Glomerular visceral epithelial cell (primary cell): ENCODE results near the gene EID2B.
A peak's percentile ranks its signal among the peaks of the same experiment; 100 is the strongest.

Experiments
- DNase-seq: peaks from one replicate; pipeline ENCODE4 v3.0.0-alpha.2; 2016; ENCODE audit errors: extremely low spot score

Gene EID2B

GRCh38 chr19:39533003-39533512 is 406 bp upstream of the EID2B start:
- DNase-seq, result no peak

DNA sequence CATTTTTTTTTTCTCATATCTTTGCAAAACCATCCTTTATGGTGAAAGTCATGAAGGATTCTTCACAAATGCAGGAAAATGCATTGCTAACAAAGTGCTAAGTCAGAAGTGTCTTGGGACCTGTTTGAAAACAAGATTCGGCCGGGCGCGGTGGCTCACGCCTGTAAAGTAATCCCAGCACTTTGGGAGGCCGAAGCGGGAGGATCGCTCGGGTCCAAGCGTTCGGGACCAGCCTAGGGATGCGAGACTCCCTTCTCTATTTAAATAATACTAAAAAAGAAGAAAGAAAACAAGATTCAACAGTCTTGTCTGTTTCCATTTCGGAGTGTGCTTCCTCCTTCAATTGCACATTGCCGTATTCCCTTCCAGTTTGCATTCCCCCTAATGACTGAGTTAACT is 819 bp downstream of the EID2B start:
- DNase-seq, result no peak

GRCh38 chr19:39525205-39525604 is 7.4 kb downstream of the EID2B start:
- peak; percentile 20 for DNase-seq

- no peak for DNase-seq
Measured at GRCh38 chr19:39524495-39524894, 8.2 kb downstream of the EID2B start.

- DNase-seq, result no peak
Measured at GRCh38 chr19:39520541-39521484, 11.8 kb downstream of the EID2B start.

- no peak for DNase-seq
Measured at GRCh38 chr19:39518975-39519374, 13.7 kb downstream of the EID2B start.

GRCh38 chr19:39518458-39518857 is 14.2 kb downstream of the EID2B start:
- no peak for DNase-seq

GRCh38 chr19:39517432-39517831 is 15.2 kb downstream of the EID2B start:
- DNase-seq, result no peak

DNA sequence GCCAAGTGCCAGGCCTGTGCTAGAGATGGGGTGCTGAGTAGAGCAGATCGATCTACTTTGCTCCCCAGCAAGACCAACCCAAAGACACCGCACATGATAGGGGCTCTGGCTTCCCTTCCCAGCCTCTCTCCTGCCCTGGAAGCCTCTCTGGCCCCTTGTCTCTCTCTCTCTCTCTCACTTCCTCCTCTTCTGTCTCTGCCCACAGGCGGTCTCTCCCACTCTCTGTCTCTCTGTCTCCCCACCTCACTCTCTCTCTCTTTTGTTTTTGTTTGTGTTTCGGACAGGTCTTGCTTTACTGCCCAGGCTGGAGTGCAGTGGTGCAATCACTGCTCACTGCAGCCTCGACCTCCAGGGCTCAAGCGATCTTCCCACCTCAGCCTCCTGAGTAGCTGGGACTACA is 16.4 kb downstream of the EID2B start:
- DNase-seq, result no peak

DNA sequence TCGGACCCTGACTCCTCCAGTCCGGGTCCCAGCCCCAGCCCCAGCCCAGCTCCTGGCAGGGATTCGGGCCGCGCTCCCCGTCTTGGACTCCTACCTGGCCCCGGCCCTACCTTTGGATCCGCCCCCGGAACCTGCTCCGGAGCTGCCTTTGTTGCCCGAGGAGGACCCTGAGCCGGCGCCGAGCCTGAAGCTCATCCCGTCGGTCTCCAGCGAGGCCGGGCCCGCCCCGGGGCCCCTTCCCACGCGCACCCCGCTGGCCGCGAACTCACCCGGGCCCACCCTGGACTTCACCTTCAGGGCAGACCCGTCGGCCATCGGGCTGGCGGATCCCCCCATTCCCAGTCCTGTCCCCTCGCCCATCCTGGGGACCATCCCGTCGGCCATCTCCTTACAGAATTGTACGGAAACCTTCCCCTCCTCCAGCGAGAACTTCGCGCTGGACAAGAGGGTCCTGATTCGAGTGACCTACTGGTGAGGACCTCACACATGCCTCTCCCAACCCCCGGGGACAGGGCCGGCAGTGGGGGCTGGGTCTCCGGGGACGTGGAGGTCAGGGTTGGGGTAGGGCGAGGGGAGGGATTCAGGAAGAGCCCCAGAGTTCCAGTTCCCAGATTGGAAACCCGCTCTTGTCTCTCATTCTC is 17.0 kb downstream of the EID2B start:
- DNase-seq, result no peak

GRCh38 chr19:39514840-39515550 is 17.7 kb downstream of the EID2B start, which contains the start of gene SELENOV:
SELENOV (plus strand) TSS chr19:39515139; CDS start chr19:39515213, 74 bp downstream.
- DNase-seq, result peak; percentile 30

DNA sequence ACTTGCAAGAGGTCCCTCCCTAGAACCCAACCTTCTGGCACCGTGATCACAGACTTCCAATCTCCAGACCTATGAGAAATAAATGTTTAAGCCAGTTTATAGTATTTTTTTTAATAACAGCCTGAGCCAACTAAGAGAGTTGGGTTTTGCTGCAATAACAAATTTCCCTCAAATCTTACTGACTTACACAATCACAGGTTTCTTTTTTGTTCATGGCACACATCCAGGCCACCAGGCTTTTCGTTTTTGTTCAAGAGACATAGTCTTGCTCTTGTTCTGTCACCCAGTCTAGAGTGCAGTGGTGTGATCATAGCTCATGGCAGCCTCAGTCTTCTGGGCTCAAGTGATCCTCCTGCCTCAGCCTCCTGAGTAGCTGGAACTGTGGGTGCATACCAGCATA is 19.7 kb downstream of the EID2B start:
- no peak for DNase-seq

GRCh38 chr19:39509233-39509632 is 23.4 kb downstream of the EID2B start:
- no peak for DNase-seq

DNA sequence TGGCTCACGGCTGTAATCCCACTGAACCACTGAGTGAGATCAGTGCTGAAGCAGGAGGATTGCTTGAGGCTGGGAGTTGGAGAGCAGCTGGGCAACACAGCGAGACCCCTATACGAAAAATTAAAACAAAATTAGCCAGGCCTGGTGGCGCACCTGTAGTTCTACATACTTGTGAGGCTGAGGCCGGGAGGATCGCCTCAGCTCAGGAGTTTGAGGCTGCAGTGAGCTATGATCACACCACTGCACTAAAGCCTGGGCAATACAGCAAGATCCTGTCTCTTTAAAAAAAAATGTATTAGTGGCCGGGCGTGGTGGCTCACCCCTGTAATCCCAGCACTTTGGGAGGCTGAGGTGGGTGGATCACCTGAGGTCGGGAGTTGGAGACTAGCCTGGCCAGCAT is 24.0 kb downstream of the EID2B start:
- DNase-seq, result no peak

GRCh38 chr19:39507715-39508364 is 24.8 kb downstream of the EID2B start:
- no peak for DNase-seq

DNA sequence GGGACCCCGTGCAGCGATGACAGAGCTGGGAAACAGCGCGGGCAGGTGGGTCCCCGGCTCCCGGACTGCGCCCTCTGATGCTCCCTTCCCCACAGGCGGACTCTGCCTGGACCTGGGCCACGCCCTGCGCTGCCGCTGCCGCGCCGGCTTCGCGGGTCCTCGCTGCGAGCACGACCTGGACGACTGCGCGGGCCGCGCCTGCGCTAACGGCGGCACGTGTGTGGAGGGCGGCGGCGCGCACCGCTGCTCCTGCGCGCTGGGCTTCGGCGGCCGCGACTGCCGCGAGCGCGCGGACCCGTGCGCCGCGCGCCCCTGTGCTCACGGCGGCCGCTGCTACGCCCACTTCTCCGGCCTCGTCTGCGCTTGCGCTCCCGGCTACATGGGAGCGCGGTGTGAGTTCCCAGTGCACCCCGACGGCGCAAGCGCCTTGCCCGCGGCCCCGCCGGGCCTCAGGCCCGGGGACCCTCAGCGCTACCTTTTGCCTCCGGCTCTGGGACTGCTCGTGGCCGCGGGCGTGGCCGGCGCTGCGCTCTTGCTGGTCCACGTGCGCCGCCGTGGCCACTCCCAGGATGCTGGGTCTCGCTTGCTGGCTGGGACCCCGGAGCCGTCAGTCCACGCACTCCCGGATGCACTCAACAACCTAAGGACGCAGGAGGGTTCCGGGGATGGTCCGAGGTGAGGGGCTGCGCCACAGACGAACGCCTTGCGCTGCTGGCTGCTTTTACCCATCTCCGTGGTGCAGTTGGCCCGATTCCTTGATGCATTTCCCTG is 25.5 kb downstream of the EID2B start:
- peak; percentile 85 for DNase-seq

DNA sequence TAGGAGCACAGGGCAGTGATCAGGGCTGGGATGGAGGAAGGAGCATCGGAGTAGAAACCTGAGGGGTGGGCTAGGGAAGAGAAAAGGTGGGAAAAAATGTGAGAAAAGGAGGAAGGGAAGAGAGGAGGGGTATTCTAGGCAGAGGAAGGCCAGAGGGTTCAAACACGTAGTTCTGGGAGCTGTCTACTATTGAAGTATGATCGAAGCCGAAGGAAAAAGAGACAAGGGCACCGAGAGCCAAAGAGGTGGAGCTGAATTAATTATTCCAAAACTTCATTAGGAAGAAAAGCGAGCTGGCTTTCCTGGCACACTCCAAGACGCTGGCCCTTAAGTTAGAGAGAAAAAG is 26.1 kb downstream of the EID2B start:
- DNase-seq, result no peak

GRCh38 chr19:39502640-39503417 is 29.8 kb downstream of the EID2B start:
- DNase-seq, result peak; percentile 68

DNA sequence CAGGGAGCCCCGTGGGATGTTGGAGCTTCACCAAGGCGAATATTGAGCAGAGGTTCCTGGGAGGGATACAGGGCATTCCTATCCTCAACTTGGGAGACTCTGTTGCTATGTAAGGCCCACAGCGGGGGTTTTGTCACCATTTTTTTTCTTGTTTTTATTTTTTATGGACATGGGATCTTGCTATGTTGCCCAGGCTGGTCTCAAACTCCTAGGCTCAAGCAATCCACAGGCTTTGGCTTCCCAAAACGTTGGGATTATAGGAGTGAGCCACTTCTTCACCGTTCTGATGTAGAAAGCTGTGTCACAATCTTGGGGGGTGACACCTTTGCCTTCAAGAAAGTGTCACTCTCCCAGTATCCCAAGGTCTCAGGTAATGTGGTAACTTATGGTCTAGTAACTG is 31.3 kb downstream of the EID2B start:
- DNase-seq, result no peak

DNA sequence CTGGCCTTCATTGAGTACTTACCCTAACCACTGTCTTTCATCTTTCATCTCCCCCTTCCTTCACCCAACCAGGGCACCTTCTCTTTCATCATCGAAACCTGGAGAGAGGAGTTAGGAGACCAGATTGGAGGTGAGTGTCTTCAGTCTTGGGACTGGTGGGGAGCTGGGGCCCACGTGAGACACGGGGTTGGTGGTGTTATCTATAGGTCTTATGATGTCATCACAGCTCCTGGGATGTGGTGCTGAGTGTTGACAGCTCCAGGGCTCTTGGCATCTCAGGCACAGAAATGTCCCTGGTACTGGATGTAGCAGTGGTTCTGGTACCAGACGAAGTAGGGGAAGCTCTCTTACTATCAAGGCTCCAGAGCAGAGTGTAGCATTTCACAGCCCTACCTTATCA is 32.1 kb downstream of the EID2B start:
- no peak for DNase-seq
